HepG2 (cell line): Measurements from ENCODE around the gene CABLES2. TPM values are rescaled to one million over a fixed set of nuclear protein-coding genes. Genes with fewer than 3 reads are reported as not detected.

Experiments used
- CBFB ChIP-seq: sonication (generic); formaldehyde crosslinking; IDR thresholded peaks from 2 replicates; pipeline ENCODE4 v1.4.0; 2020; ENCODE audit warnings: missing genetic modification reagents
- EED ChIP-seq: sonication (generic); formaldehyde crosslinking; IDR thresholded peaks from 2 replicates; pipeline ENCODE4 v1.5.0; 2020; ENCODE audit warnings: mild to moderate bottlenecking, missing genetic modification reagents
- ESRRA ChIP-seq: sonication (generic); formaldehyde crosslinking; IDR thresholded peaks from 2 replicates; pipeline ENCODE4 v1.5.1; 2020; ENCODE audit warnings: mild to moderate bottlenecking, low read depth, missing genetic modification reagents
- FOSL1 ChIP-seq: sonication (generic); formaldehyde crosslinking; IDR thresholded peaks from 2 replicates; pipeline ENCODE4 v1.9.0; 2021; ENCODE audit warnings: missing genetic modification reagents, borderline replicate concordance
- HNF4A ChIP-seq: sonication (generic); formaldehyde crosslinking; IDR thresholded peaks from 2 replicates; pipeline ENCODE4 v1.4.0; 2020; ENCODE audit warnings: missing genetic modification reagents
- HNF4G ChIP-seq, 2 experiments: sonication (generic) in 1 of 2; formaldehyde crosslinking in 1 of 2; IDR thresholded peaks; 2 replicates each; pipeline versions ENCODE4 v1.4.0 to v1.6.1; 2011 to 2020; ENCODE audit warnings: borderline replicate concordance in 2 of 2, low read depth in 2 of 2, mild to moderate bottlenecking in 2 of 2, low read length in 1 of 2, missing genetic modification reagents in 1 of 2, moderate library complexity in 1 of 2
- HNRNPL ChIP-seq: fragments of 200-400 bp; formaldehyde crosslinking; IDR thresholded peaks from 2 replicates; pipeline ENCODE4 v1.6.1; 2017; ENCODE audit warnings: mild to moderate bottlenecking, low read depth, low read length
- KDM4B ChIP-seq: sonication (generic); formaldehyde crosslinking; IDR thresholded peaks from 2 replicates; pipeline ENCODE4 v1.4.0; 2020; ENCODE audit warnings: missing genetic modification reagents
- NCOR1 ChIP-seq: fragments of 200-600 bp; sonication (generic); IDR thresholded peaks from 2 replicates; pipeline ENCODE4 v1.7.0; 2017; ENCODE audit warnings: antibody characterized with exemption, low read length, borderline replicate concordance
- NR2F2 ChIP-seq: IDR thresholded peaks from 2 replicates; pipeline ENCODE4 v1.6.1; 2012; ENCODE audit warnings: low read depth, inconsistent platforms, borderline replicate concordance
- PITX1 ChIP-seq: sonication (generic); formaldehyde crosslinking; IDR thresholded peaks from 2 replicates; pipeline ENCODE4 v1.5.1; 2020; ENCODE audit warnings: mild to moderate bottlenecking, missing genetic modification reagents
- SP5 ChIP-seq: IDR thresholded peaks from 2 replicates; pipeline ENCODE4 v1.6.1; 2016; ENCODE audit warnings: low read depth, borderline replicate concordance
- SPEN ChIP-seq: sonication (generic); formaldehyde crosslinking; IDR thresholded peaks from 2 replicates; pipeline ENCODE4 v1.5.1; 2020; ENCODE audit warnings: low read depth, mild to moderate bottlenecking, missing genetic modification reagents
- SRF ChIP-seq: IDR thresholded peaks from 2 replicates; pipeline ENCODE4 v1.6.1; 2011; ENCODE audit warnings: mild to moderate bottlenecking, low read depth, low read length, moderate library complexity
- TBX2 ChIP-seq: sonication (generic); formaldehyde crosslinking; IDR thresholded peaks from 2 replicates; pipeline ENCODE4 v1.5.0; 2020; ENCODE audit warnings: missing genetic modification reagents, mild to moderate bottlenecking, borderline replicate concordance
- ZNF605 ChIP-seq: sonication (generic); formaldehyde crosslinking; IDR thresholded peaks from 2 replicates; pipeline ENCODE4 v1.8.0; 2022; ENCODE audit warnings: mild to moderate bottlenecking, missing genetic modification reagents
- polyA plus RNA-seq, 8 experiments: library from polyadenylated mRNA; depleted of rRNA in 3 of 8; stranded (reverse) in 7 of 8; unstranded in 1 of 8; fragments of >200 nt; fragmentation: Illumina TruSeq in 4 of 8; extraction: Trizol in 4 of 8; gene quantifications; 2 replicates each; pipeline versions ENCODE4 v1.2.1 to v1.2.3, GENCODE V29; 2011 to 2016; ENCODE audit warnings: low read depth in 4 of 8, missing spikeins in 1 of 8, mixed read lengths in 1 of 8; ENCODE audit not compliant: insufficient read depth in 1 of 8
- total RNA-seq, 5 experiments: library from RNA; depleted of rRNA; stranded (reverse); fragments of >200 nt; fragmentation: Illumina TruSeq; extraction: Trizol; gene quantifications; 2 replicates each; pipeline ENCODE4 v1.2.3, GENCODE V29; 2016; ENCODE audit warnings: low read depth in 1 of 5
- TF ChIP-seq, protein P1 (sequence below): sonication (generic); formaldehyde crosslinking; IDR thresholded peaks from 2 replicates; pipeline ENCODE4 v1.5.0; 2020; ENCODE audit warnings: mild to moderate bottlenecking, missing genetic modification reagents, moderate library complexity
- TF ChIP-seq, protein P2 (sequence below): sonication (generic); formaldehyde crosslinking; IDR thresholded peaks from 2 replicates; pipeline ENCODE4 v1.4.0; 2020; ENCODE audit warnings: missing genetic modification reagents
- TF ChIP-seq, protein P3 (sequence below): sonication (generic); formaldehyde crosslinking; IDR thresholded peaks from 2 replicates; pipeline ENCODE4 v1.4.0; 2020; ENCODE audit warnings: missing genetic modification reagents, borderline replicate concordance
- TF ChIP-seq, protein P4 (sequence below): sonication (generic); formaldehyde crosslinking; conservative IDR thresholded peaks from 2 replicates; pipeline ENCODE4 v1.4.0; 2020; ENCODE audit warnings: mild to moderate bottlenecking, missing genetic modification reagents, moderate library complexity

CABLES2 gene
- total and polyA plus RNA-seq, 2 of the 13 experiments (the other 11 are each of a cell fraction or from before 2014, with no cell fraction given) = 5.2 to 9.7 TPM

DNA sequence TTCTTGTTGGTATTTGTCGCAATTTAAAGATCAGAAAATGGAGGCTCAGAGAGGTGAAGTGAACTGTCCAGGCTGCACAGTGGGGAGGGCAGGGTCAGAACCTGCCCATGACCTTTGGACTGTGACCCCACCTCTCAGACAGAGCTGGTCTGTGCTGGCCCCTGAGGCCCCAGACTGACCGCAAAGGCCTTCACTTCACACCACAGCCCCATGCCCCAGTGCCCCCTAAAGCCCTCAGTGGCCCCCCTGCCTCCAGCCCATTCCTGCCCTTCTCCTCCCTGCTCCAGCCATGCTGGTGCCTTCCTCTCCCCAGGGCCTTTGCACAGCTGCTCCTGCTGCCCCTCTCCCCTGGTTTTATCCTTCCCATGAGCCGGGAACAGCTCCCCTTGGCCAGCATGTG is 29.6 kb upstream of the CABLES2 start (continued):
- TF ChIP-seq PITX1 (CRISPR knock-in tag) (0 out of 2 replicates have a peak, but pooled peaks have one; percentile 35), ZNF605 (no peak), ESRRA (CRISPR knock-in tag) (peak; percentile 74; the same call in 1 of the 2 replicates), HNRNPL (0 out of 2 replicates have a peak, but pooled peaks have one; percentile 43), HNF4G (IDR thresholded peaks at IDR 0.05; ENCODE audit: borderline replicate concordance, low read depth, low read length) (peak; percentile 81; the same call in 1 of the 2 replicates), HNF4G (CRISPR knock-in tag; IDR thresholded peaks at IDR 0.05; ENCODE audit: borderline replicate concordance, low read depth) (no peak), CBFB (peak; percentile 95), SPEN (CRISPR knock-in tag) (0 out of 2 replicates have a peak, but pooled peaks have one; percentile 25), EED (CRISPR knock-in tag) (no peak), KDM4B (no peak), FOSL1 (no peak), NCOR1 (peak; percentile 65), SP5 (CRISPR knock-in tag) (peak; percentile 14; the same call in 1 of the 2 replicates), NR2F2 (peak; percentile 93), HNF4A (peak; percentile 83), SRF (no peak), TBX2 (CRISPR knock-in tag) (peak; percentile 53)
- TF ChIP-seq, protein P1, sequence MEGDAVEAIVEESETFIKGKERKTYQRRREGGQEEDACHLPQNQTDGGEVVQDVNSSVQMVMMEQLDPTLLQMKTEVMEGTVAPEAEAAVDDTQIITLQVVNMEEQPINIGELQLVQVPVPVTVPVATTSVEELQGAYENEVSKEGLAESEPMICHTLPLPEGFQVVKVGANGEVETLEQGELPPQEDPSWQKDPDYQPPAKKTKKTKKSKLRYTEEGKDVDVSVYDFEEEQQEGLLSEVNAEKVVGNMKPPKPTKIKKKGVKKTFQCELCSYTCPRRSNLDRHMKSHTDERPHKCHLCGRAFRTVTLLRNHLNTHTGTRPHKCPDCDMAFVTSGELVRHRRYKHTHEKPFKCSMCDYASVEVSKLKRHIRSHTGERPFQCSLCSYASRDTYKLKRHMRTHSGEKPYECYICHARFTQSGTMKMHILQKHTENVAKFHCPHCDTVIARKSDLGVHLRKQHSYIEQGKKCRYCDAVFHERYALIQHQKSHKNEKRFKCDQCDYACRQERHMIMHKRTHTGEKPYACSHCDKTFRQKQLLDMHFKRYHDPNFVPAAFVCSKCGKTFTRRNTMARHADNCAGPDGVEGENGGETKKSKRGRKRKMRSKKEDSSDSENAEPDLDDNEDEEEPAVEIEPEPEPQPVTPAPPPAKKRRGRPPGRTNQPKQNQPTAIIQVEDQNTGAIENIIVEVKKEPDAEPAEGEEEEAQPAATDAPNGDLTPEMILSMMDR = 0 out of 2 replicates have a peak, but pooled peaks have one; percentile 18
- TF ChIP-seq, protein P2, sequence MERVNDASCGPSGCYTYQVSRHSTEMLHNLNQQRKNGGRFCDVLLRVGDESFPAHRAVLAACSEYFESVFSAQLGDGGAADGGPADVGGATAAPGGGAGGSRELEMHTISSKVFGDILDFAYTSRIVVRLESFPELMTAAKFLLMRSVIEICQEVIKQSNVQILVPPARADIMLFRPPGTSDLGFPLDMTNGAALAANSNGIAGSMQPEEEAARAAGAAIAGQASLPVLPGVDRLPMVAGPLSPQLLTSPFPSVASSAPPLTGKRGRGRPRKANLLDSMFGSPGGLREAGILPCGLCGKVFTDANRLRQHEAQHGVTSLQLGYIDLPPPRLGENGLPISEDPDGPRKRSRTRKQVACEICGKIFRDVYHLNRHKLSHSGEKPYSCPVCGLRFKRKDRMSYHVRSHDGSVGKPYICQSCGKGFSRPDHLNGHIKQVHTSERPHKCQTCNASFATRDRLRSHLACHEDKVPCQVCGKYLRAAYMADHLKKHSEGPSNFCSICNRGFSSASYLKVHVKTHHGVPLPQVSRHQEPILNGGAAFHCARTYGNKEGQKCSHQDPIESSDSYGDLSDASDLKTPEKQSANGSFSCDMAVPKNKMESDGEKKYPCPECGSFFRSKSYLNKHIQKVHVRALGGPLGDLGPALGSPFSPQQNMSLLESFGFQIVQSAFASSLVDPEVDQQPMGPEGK = peak; percentile 76
- TF ChIP-seq, protein P3, sequence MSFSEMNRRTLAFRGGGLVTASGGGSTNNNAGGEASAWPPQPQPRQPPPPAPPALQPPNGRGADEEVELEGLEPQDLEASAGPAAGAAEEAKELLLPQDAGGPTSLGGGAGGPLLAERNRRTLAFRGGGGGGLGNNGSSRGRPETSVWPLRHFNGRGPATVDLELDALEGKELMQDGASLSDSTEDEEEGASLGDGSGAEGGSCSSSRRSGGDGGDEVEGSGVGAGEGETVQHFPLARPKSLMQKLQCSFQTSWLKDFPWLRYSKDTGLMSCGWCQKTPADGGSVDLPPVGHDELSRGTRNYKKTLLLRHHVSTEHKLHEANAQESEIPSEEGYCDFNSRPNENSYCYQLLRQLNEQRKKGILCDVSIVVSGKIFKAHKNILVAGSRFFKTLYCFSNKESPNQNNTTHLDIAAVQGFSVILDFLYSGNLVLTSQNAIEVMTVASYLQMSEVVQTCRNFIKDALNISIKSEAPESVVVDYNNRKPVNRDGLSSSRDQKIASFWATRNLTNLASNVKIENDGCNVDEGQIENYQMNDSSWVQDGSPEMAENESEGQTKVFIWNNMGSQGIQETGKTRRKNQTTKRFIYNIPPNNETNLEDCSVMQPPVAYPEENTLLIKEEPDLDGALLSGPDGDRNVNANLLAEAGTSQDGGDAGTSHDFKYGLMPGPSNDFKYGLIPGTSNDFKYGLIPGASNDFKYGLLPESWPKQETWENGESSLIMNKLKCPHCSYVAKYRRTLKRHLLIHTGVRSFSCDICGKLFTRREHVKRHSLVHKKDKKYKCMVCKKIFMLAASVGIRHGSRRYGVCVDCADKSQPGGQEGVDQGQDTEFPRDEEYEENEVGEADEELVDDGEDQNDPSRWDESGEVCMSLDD (CRISPR knock-in tag) = no peak
- TF ChIP-seq, protein P4, sequence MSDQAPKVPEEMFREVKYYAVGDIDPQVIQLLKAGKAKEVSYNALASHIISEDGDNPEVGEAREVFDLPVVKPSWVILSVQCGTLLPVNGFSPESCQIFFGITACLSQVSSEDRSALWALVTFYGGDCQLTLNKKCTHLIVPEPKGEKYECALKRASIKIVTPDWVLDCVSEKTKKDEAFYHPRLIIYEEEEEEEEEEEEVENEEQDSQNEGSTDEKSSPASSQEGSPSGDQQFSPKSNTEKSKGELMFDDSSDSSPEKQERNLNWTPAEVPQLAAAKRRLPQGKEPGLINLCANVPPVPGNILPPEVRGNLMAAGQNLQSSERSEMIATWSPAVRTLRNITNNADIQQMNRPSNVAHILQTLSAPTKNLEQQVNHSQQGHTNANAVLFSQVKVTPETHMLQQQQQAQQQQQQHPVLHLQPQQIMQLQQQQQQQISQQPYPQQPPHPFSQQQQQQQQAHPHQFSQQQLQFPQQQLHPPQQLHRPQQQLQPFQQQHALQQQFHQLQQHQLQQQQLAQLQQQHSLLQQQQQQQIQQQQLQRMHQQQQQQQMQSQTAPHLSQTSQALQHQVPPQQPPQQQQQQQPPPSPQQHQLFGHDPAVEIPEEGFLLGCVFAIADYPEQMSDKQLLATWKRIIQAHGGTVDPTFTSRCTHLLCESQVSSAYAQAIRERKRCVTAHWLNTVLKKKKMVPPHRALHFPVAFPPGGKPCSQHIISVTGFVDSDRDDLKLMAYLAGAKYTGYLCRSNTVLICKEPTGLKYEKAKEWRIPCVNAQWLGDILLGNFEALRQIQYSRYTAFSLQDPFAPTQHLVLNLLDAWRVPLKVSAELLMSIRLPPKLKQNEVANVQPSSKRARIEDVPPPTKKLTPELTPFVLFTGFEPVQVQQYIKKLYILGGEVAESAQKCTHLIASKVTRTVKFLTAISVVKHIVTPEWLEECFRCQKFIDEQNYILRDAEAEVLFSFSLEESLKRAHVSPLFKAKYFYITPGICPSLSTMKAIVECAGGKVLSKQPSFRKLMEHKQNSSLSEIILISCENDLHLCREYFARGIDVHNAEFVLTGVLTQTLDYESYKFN (CRISPR knock-in tag) = peak; percentile 54; the same call in 1 of the 2 replicates
